ENCODE measurements around the gene CBR3. TPM values are rescaled to one million over a fixed set of nuclear protein-coding genes. Genes with fewer than 3 reads are reported as not detected.

The CBR3 gene
- total RNA-seq, 1 experiment from 2014 or later: 1.6 TPM

DNA sequence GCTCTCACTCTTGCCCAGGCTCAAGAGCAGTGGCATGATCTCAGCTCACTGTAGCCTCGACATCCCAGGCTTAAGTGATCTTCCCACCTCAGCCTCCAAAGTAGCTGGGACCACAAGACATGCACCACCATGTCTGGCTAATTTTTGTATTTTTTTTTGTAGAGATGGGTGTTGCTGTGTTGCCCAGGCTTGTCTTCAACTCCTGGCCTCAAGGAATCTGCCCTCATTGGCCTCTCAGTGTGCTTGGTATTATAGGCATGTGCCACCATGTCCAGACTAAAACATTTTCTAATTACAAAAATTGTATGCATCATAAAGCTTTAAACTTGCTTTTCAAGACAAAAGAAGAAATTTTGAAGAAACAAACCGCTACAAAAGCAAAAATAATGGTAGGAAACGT, 44.9 kb upstream of the CBR3 start:
- Histone ChIP-seq H3K4me3 (ENCODE audit: low read depth in 2 of 2, low read length in 2 of 2) (no peak overlapping the region), H3K36me3 (ENCODE audit: control insufficient read depth, insufficient read depth, low read length) (no peaks in the 10 kb centered on the region), H3K9me3 (ENCODE audit: control insufficient read depth, insufficient read depth, low read depth, low read length) (0 out of 2 replicates have a peak, but pooled peaks cover 7% of the 10 kb centered on the region), H3K4me1 (ENCODE audit: control insufficient read depth, insufficient read depth, low read length) (no peaks in the 10 kb centered on the region), H3K27me3 (ENCODE audit: control insufficient read depth, insufficient read depth, low read length) (no peaks in the 10 kb centered on the region), H3K27ac (ENCODE audit: low read length) (no peak overlapping the region)
- TF ChIP-seq, protein P1, sequence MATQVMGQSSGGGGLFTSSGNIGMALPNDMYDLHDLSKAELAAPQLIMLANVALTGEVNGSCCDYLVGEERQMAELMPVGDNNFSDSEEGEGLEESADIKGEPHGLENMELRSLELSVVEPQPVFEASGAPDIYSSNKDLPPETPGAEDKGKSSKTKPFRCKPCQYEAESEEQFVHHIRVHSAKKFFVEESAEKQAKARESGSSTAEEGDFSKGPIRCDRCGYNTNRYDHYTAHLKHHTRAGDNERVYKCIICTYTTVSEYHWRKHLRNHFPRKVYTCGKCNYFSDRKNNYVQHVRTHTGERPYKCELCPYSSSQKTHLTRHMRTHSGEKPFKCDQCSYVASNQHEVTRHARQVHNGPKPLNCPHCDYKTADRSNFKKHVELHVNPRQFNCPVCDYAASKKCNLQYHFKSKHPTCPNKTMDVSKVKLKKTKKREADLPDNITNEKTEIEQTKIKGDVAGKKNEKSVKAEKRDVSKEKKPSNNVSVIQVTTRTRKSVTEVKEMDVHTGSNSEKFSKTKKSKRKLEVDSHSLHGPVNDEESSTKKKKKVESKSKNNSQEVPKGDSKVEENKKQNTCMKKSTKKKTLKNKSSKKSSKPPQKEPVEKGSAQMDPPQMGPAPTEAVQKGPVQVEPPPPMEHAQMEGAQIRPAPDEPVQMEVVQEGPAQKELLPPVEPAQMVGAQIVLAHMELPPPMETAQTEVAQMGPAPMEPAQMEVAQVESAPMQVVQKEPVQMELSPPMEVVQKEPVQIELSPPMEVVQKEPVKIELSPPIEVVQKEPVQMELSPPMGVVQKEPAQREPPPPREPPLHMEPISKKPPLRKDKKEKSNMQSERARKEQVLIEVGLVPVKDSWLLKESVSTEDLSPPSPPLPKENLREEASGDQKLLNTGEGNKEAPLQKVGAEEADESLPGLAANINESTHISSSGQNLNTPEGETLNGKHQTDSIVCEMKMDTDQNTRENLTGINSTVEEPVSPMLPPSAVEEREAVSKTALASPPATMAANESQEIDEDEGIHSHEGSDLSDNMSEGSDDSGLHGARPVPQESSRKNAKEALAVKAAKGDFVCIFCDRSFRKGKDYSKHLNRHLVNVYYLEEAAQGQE (IDR thresholded peaks at IDR 0.05; ENCODE audit: insufficient read depth in 1 of 2, low read depth in 2 of 2, low read length in 1 of 2): no peak
- TF ChIP-seq POLR2AphosphoS5 (IDR thresholded peaks at IDR 0.05; ENCODE audit: low read depth, low read length) (no peak), TCF7L2 (IDR thresholded peaks at IDR 0.05; ENCODE audit: low read depth, low read length) (no peak), CTCF (IDR thresholded peaks at IDR 0.05) (no peak), SIN3A (IDR thresholded peaks at IDR 0.05; ENCODE audit: borderline replicate concordance, insufficient read depth, low read depth, low read length) (no peak)
- ATAC-seq: no peak
- intact Hi-C loops (cut with micrococcal nuclease; ENCODE audit: unreplicated experiment): no loop called here
- CTCF ChIA-PET: no interaction called here
- no peak for DNase-seq (ENCODE audit: low read depth, low spot score)
- POLR2A ChIA-PET: no interaction called here
- in situ Hi-C loops (cut with HindIII; ENCODE audit: low pct_unique_long_range_greater_than_20kb, low sequenced_read_pairs): no loop called here
- BruUV-seq (replicated peaks): no TSS peak

- H3K36me3 ChIP-seq (ENCODE audit: control insufficient read depth, insufficient read depth, low read length): no peaks in the 10 kb centered on the region
- intact Hi-C loops (cut with micrococcal nuclease; ENCODE audit: unreplicated experiment) (no loop called here), in situ Hi-C loops (cut with HindIII; ENCODE audit: low pct_unique_long_range_greater_than_20kb, low sequenced_read_pairs) (no loop called here)
- no peaks in the 10 kb centered on the region for H3K27me3 ChIP-seq (ENCODE audit: control insufficient read depth, insufficient read depth, low read length)
- H3K4me3 ChIP-seq (ENCODE audit: low read depth in 2 of 2, low read length in 2 of 2): no peak overlapping the region
- H3K27ac ChIP-seq (ENCODE audit: low read length): no peak overlapping the region
- 0 out of 2 replicates have a peak, but pooled peaks cover 7% of the 10 kb centered on the region for H3K9me3 ChIP-seq (ENCODE audit: control insufficient read depth, insufficient read depth, low read depth, low read length)
- no TSS peak for BruUV-seq (replicated peaks)
- TF ChIP-seq SIN3A (IDR thresholded peaks at IDR 0.05; ENCODE audit: borderline replicate concordance, insufficient read depth, low read depth, low read length) (no peak), POLR2AphosphoS5 (IDR thresholded peaks at IDR 0.05; ENCODE audit: low read depth, low read length) (no peak), TCF7L2 (IDR thresholded peaks at IDR 0.05; ENCODE audit: low read depth, low read length) (no peak), CTCF (IDR thresholded peaks at IDR 0.05) (no peak)
- TF ChIP-seq, protein P1 (IDR thresholded peaks at IDR 0.05; ENCODE audit: insufficient read depth in 1 of 2, low read depth in 2 of 2, low read length in 1 of 2): no peak
- no peaks in the 10 kb centered on the region for H3K4me1 ChIP-seq (ENCODE audit: control insufficient read depth, insufficient read depth, low read length)
- CTCF ChIA-PET: no interaction called here
- ATAC-seq (no peak), DNase-seq (ENCODE audit: low read depth, low spot score) (no peak)
- POLR2A ChIA-PET: no interaction called here
Observed at GRCh38 chr21:36092681-36093080, 42.2 kb upstream of the CBR3 start.
